ENCODE measurements around the gene EPN2.

DNA sequence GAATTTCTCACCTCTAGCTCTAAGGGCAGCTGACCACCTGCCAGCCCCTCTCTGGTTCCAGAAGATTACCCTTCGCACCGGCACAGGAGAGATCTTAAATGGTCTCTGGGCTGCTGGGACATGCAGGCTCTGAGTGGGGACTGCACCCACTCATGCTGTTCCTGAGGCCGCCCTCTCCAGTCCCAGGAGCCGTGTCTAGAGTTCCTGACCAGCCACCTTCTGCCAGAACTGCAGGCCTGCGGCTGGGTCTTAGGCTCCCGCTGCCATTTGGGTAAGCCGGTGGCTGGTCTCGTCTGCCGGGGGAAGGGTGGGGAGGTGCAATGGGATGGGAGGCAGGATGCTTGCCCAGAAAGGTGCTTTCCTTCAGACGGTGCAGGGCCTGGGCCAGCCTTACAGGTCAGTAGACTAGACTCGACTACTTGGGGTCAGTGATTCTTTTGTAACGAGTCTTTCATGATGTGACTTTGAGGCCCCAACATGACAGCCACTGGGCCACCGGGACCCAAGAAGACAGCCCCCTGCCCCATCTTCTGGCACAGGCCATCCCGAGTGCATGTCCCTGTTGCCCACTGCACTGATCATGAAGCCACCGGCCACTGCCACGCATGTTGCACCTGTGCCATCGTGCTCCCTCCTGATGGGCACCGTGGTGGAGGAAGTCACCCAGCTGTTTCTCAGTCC is 98.9 kb downstream of the EPN2 start:
- TF ChIP-seq, protein P1, sequence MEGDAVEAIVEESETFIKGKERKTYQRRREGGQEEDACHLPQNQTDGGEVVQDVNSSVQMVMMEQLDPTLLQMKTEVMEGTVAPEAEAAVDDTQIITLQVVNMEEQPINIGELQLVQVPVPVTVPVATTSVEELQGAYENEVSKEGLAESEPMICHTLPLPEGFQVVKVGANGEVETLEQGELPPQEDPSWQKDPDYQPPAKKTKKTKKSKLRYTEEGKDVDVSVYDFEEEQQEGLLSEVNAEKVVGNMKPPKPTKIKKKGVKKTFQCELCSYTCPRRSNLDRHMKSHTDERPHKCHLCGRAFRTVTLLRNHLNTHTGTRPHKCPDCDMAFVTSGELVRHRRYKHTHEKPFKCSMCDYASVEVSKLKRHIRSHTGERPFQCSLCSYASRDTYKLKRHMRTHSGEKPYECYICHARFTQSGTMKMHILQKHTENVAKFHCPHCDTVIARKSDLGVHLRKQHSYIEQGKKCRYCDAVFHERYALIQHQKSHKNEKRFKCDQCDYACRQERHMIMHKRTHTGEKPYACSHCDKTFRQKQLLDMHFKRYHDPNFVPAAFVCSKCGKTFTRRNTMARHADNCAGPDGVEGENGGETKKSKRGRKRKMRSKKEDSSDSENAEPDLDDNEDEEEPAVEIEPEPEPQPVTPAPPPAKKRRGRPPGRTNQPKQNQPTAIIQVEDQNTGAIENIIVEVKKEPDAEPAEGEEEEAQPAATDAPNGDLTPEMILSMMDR (IDR thresholded peaks at IDR 0.05): no peak
- TF ChIP-seq POLR2A (IDR thresholded peaks at IDR 0.05): no peak

Data from thyroid gland (tissue), 4 donors.